A673 (cell line): ENCODE results near the gene FUNDC2. TPM values are rescaled to one million over a fixed set of nuclear protein-coding genes. Genes with fewer than 3 reads are reported as not detected.

Source experiments
- BruUV-seq: library from RNA; stranded (reverse); fragments of 400-500 nt; replicated peaks from 2 replicates; lab custom pipeline; 2021; lab: Mats Ljungman, UMichigan
- CTCF ChIA-PET: fragments of 300-600 bp; sonication (Branson Sonifier 250); formaldehyde crosslinking; loops from one replicate; lab custom pipeline; 2022; ENCODE audit warnings: antibody characterized with exemption; lab: Charles Lee
- POLR2A ChIA-PET: fragments of 300-600 bp; sonication (Branson Sonifier 250); formaldehyde crosslinking; loops from one replicate; lab custom pipeline; 2022; ENCODE audit warnings: antibody characterized with exemption; ENCODE audit not compliant: low non-redundant PET; lab: Charles Lee
- DNase-seq: peaks from one replicate; pipeline ENCODE4 v3.0.0-alpha.2; 2015; ENCODE audit warnings: low spot score
- H3K27ac ChIP-seq: fragments of 200-600 bp; sonication (generic); 2 replicates; pipeline ENCODE4 v1.5.1; 2016; ENCODE audit warnings: mixed run types, low read depth, mild to moderate bottlenecking, mixed read lengths, antibody characterized with exemption, low read length; ENCODE audit not compliant: poor library complexity, severe bottlenecking
- H3K27me3 ChIP-seq: fragments of 200-600 bp; sonication (generic); replicated peaks from 2 replicates; pipeline ENCODE4 v1.6.1; 2017; ENCODE audit warnings: mixed run types, low read depth, mild to moderate bottlenecking, mixed read lengths, antibody characterized with exemption, low read length; ENCODE audit not compliant: insufficient read depth, poor library complexity
- H3K36me3 ChIP-seq: fragments of 200-600 bp; sonication (generic); 2 replicates; pipeline ENCODE4 v1.6.1; 2016; ENCODE audit warnings: mixed run types, mild to moderate bottlenecking, mixed read lengths, antibody characterized with exemption, low read length; ENCODE audit not compliant: insufficient read depth, poor library complexity, severe bottlenecking
- H3K4me1 ChIP-seq: fragments of 200-600 bp; sonication (generic); 2 replicates; pipeline ENCODE4 v1.6.1; 2017; ENCODE audit warnings: mixed run types, mild to moderate bottlenecking, mixed read lengths, antibody characterized with exemption, low read length; ENCODE audit not compliant: insufficient read depth, poor library complexity, severe bottlenecking
- H3K4me3 ChIP-seq: fragments of 200-600 bp; sonication (generic); 2 replicates; pipeline ENCODE4 v1.5.1; 2016; ENCODE audit warnings: low read depth, mixed run types, mild to moderate bottlenecking, mixed read lengths, low read length; ENCODE audit not compliant: poor library complexity, severe bottlenecking
- H3K9me3 ChIP-seq: fragments of 200-600 bp; sonication (generic); 2 replicates; pipeline ENCODE4 v1.6.1; 2016; ENCODE audit warnings: mixed run types, low read depth, mild to moderate bottlenecking, mixed read lengths, antibody characterized with exemption, low read length; ENCODE audit not compliant: poor library complexity, severe bottlenecking
- EZH2 ChIP-seq: fragments of 200-600 bp; sonication (generic); IDR thresholded peaks from 2 replicates; pipeline ENCODE4 v1.6.1; 2017; ENCODE audit warnings: borderline replicate concordance, low read depth, mild to moderate bottlenecking, mixed read lengths, antibody characterized with exemption, low read length; ENCODE audit not compliant: poor library complexity, severe bottlenecking
- intact Hi-C: fragments of 100-400 bp; cut with micrococcal nuclease; formaldehyde crosslinking; loops from one replicate; pipeline ENCODE4 v1.10.0; 2022; ENCODE audit not compliant: unreplicated experiment
- total RNA-seq: library from RNA; stranded (reverse); gene quantifications from 2 replicates; pipeline ENCODE4 v1.2.3, GENCODE V29; 2021
- TF ChIP-seq, protein P1 (sequence below): fragments of 300-800, 200-600 bp; sonication (generic); conservative IDR thresholded peaks from 2 replicates; pipeline ENCODE4 v1.5.1; 2017; ENCODE audit warnings: low read depth, mild to moderate bottlenecking, antibody characterized with exemption, low read length, moderate library complexity, mixed read lengths

Gene FUNDC2
- total RNA-seq, 1 experiment from 2014 or later, result 84.6 TPM

DNA sequence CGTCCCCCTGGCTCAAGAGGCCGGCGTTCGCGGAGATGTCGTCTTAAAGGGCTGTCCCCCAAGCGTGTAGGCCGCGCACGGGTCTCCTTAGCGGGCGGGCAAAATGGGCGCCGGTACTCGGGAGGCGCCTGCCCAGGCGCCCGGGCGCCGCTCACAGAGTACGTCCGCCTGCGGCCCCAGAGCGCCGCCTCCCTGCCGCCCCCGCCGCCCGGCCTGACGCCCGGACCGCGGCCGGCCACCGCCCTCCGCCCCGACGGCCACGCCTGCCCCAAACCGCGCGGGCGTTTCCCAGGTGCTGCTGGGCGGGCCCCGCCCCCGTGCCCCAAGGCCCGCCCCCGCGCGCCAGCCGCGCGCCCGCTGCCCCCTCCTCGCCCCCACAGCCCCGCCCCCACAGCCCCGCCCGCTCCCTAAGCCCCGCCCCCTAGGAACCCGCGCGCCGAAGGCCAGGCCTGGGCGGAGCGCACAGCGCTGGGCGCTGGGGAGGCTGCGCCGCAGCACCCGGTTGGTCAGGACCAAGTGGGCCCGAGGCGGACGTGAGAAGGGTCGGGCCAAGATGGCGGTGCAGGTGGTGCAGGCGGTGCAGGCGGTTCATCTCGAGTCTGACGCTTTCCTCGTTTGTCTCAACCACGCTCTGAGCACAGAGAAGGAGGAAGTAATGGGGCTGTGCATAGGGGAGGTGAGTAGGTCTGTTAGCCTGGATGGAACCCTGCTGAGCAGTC is 44.5 kb downstream of the FUNDC2 start, which contains the start of the genes BRCC3, CMC4 and MTCP1:
TSS of gene BRCC3 (plus strand) at position 534 of the 719 bp plus-strand sequence. CDS start at position 554, 20 bp downstream.
TSS of gene CMC4 (minus strand) at position 162 of the 719 bp plus-strand sequence. CDS start 7,113 bp downstream, outside the sequence.
TSS of gene MTCP1 (minus strand) at position 162 of the 719 bp plus-strand sequence. CDS start 5,126 bp downstream, outside the sequence.
- no peaks in the 10 kb centered on the region for H3K9me3 ChIP-seq
- BruUV-seq, result no TSS peak
- no peaks in the 10 kb centered on the region for H3K27me3 ChIP-seq
- H3K4me1 ChIP-seq, result peaks cover 9% of the 10 kb centered on the region
- no peak for TF ChIP-seq EZH2
- TF ChIP-seq, protein P1, sequence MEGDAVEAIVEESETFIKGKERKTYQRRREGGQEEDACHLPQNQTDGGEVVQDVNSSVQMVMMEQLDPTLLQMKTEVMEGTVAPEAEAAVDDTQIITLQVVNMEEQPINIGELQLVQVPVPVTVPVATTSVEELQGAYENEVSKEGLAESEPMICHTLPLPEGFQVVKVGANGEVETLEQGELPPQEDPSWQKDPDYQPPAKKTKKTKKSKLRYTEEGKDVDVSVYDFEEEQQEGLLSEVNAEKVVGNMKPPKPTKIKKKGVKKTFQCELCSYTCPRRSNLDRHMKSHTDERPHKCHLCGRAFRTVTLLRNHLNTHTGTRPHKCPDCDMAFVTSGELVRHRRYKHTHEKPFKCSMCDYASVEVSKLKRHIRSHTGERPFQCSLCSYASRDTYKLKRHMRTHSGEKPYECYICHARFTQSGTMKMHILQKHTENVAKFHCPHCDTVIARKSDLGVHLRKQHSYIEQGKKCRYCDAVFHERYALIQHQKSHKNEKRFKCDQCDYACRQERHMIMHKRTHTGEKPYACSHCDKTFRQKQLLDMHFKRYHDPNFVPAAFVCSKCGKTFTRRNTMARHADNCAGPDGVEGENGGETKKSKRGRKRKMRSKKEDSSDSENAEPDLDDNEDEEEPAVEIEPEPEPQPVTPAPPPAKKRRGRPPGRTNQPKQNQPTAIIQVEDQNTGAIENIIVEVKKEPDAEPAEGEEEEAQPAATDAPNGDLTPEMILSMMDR, result no peak
- H3K27ac ChIP-seq, result peak within 1 kb of the TSS; percentile 84
- DNase-seq, result peak; percentile 84
- ChIA-PET CTCF (no interaction called here), POLR2A (no interaction called here)
- H3K4me3 ChIP-seq, result peak within 1 kb of the TSS; percentile 77
- intact Hi-C loops, result no loop called here
- H3K36me3 ChIP-seq, result peaks cover 13% of the 10 kb centered on the region

DNA sequence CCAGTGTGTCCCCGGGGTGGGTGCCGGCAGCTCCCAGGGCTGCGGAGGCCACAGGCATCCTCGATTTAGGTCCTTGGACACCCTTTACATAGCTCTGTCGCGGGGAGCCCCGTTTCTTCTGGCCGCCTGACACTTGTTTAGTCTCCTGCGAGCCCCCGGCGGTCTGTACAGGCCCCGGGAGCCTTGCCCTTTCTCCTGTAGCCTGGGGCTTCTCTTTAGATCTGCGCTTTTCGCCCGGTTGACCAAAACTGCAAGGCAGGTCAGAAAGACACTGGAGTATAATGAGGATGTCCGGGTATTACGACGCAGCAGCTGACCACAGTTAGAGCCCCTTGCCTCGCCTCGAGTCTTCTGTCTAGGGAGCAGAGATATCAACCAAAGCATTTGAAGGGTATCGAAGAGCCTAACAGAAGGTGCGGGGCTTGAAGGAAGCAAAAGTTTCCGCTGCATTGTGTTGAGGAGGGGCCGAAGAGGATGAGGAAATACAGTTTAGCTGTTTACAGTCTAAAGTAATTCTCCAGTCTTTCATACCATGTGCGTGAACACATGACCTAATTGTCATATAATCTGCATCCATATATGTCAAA is 45.1 kb downstream of the FUNDC2 start:
- Histone ChIP-seq H3K4me3 (peak overlapping the region; percentile 77), H3K27ac (peak overlapping the region; percentile 84), H3K36me3 (peaks cover 16% of the 10 kb centered on the region), H3K4me1 (peaks cover 9% of the 10 kb centered on the region), H3K27me3 (no peaks in the 10 kb centered on the region), H3K9me3 (no peaks in the 10 kb centered on the region)
- POLR2A ChIA-PET, result no interaction called here
- peak; percentile 1 for DNase-seq
- intact Hi-C loops, result no loop called here
- CTCF ChIA-PET, result no interaction called here
- BruUV-seq, result TSS peak; percentile 49
- no peak for TF ChIP-seq EZH2
- TF ChIP-seq, protein P1, result no peak

DNA sequence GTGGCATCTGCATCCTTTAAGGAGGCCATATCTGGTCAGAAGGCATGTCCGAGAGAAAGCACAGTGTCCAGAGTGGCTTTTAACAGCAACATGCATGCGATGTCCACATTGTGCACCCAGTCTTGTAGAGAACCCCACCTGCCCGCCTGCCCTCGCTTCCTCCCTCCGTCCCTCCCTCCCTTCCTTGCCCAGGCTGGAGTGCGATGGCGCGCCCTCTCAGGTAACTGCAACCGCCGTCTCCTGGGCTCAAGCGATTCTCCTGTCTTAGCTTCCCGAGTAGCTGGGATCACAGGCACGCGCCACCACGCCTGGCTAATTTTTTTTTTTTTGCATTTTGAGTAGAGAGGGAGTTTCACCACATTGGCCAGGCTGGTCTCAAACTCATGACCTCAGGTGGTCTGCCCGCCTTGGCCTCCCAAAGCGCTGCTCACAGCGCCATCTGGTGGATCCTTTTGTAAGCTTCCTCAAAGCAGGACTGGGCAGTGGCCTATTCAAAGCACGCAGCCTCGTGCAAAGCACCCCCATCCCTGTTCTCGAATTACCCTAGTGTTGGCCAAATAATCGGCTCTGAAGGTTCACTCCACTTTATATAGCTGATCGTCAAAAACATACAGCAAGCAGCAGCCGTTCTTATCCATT is 59.7 kb downstream of the FUNDC2 start:
- Histone ChIP-seq H3K36me3 (no peaks in the 10 kb centered on the region), H3K27ac (no peak overlapping the region), H3K4me1 (no peaks in the 10 kb centered on the region), H3K9me3 (no peaks in the 10 kb centered on the region), H3K27me3 (no peaks in the 10 kb centered on the region), H3K4me3 (no peak overlapping the region)
- no TSS peak for BruUV-seq
- ChIA-PET POLR2A (no interaction called here), CTCF (interaction anchor here (0.7 to 1.2 kb wide), 4 partner anchors 8 to 168 kb away, joined by 3 to 6 read pairs (median 4); no protein-coding TSS in a partner anchor)
- DNase-seq, result peak; percentile 53
- TF ChIP-seq, protein P1, result peak; percentile 67
- TF ChIP-seq EZH2, result no peak
- intact Hi-C loops, result no loop called here
